Neural crest cell (in vitro differentiated cells): Measurements from ENCODE around the gene NLGN1. TPM values are rescaled to one million over a fixed set of nuclear protein-coding genes. Genes with fewer than 3 reads are reported as not detected.

Experiments used
- DNase-seq: peaks from one replicate; pipeline ENCODE4 v3.0.0; 2021; ENCODE audit warnings: low read depth, mixed read lengths, low spot score
- H3K27ac Mint-ChIP-seq: one replicate; pipeline ENCODE4 v1.8.0; 2021; ENCODE audit warnings: mild to moderate bottlenecking, mixed read lengths; ENCODE audit not compliant: unreplicated experiment
- H3K27me3 Mint-ChIP-seq: 2 replicates; pipeline ENCODE4 v1.8.0; 2021; ENCODE audit warnings: low read depth, mild to moderate bottlenecking, mixed read lengths
- H3K36me3 Mint-ChIP-seq: 2 replicates; pipeline ENCODE4 v1.8.0; 2021; ENCODE audit warnings: low read depth, mild to moderate bottlenecking, mixed read lengths
- H3K4me1 Mint-ChIP-seq: 2 replicates; pipeline ENCODE4 v1.8.0; 2021; ENCODE audit warnings: mixed read lengths
- H3K4me3 Mint-ChIP-seq: one replicate; pipeline ENCODE4 v1.8.0; 2021; ENCODE audit warnings: mild to moderate bottlenecking, mixed read lengths
- H3K9me3 Mint-ChIP-seq: 2 replicates; pipeline ENCODE4 v1.8.0; 2021; ENCODE audit warnings: mixed read lengths
- CTCF ChIP-seq: fragments of 200-600 bp; sonication (generic); conservative IDR thresholded peaks from 2 replicates; pipeline ENCODE4 v1.5.0; 2021; ENCODE audit warnings: antibody characterized with exemption, mild to moderate bottlenecking
- total RNA-seq: library from RNA; stranded (reverse); gene quantifications from 2 replicates; pipeline ENCODE4 v1.2.1, GENCODE V29; 2021

Gene NLGN1
- total RNA-seq, 1 donor from 2014 or later = 20.0 TPM

GRCh38 chr3:173660645-173661299, 263.2 kb downstream of the NLGN1 start:
- no peaks in the 10 kb centered on the region for H3K9me3 Mint-ChIP-seq
- no peak overlapping the region for H3K27ac Mint-ChIP-seq
- H3K27me3 Mint-ChIP-seq = no peaks in the 10 kb centered on the region
- no peak overlapping the region for H3K4me3 Mint-ChIP-seq
- peaks cover 7% of the 10 kb centered on the region for H3K4me1 Mint-ChIP-seq
- H3K36me3 Mint-ChIP-seq = peaks cover under 1% of the 10 kb centered on the region
- DNase-seq = no peak
- no peak for TF ChIP-seq CTCF

DNA sequence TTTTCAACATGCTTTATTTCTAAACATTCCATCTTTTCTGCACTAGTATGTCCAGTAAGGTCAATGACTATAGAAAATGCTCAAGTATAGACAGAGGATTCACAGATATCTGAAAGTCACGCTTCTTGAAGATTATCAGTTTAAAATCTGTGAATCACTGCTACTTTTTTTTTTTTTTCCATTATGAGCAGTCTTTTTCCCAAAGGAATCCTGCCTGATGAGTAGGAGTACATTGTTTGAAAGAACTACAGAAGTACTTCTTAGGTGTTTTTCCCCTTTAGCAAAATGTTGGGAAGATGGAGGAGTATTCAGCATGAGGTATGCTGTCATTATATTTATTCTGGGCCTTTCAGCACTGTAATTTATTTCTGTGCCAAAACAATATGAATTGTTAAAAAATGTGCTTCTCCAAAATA, 266.2 kb downstream of the NLGN1 start:
- no peak overlapping the region for H3K4me3 Mint-ChIP-seq
- no peaks in the 10 kb centered on the region for H3K36me3 Mint-ChIP-seq
- no peak for TF ChIP-seq CTCF
- no peaks in the 10 kb centered on the region for H3K27me3 Mint-ChIP-seq
- peaks cover 7% of the 10 kb centered on the region for H3K4me1 Mint-ChIP-seq
- DNase-seq = no peak
- no peak overlapping the region for H3K27ac Mint-ChIP-seq
- no peaks in the 10 kb centered on the region for H3K9me3 Mint-ChIP-seq

- no peak for TF ChIP-seq CTCF
- Mint-ChIP-seq H3K27ac (no peak overlapping the region), H3K36me3 (no peaks in the 10 kb centered on the region), H3K27me3 (no peaks in the 10 kb centered on the region), H3K4me1 (peaks cover 12% of the 10 kb centered on the region), H3K4me3 (no peak overlapping the region), H3K9me3 (peaks cover 3% of the 10 kb centered on the region)
- no peak for DNase-seq
Measured at GRCh38 chr3:173676094-173676493, 278.6 kb downstream of the NLGN1 start.

- no peak for DNase-seq
- no peaks in the 10 kb centered on the region for H3K9me3 Mint-ChIP-seq
- H3K27me3 Mint-ChIP-seq = no peaks in the 10 kb centered on the region
- peaks cover under 1% of the 10 kb centered on the region for H3K4me1 Mint-ChIP-seq
- H3K27ac Mint-ChIP-seq = no peak overlapping the region
- no peak overlapping the region for H3K4me3 Mint-ChIP-seq
- no peak for TF ChIP-seq CTCF
- no peaks in the 10 kb centered on the region for H3K36me3 Mint-ChIP-seq
Measured at GRCh38 chr3:173681188-173681678, 283.7 kb downstream of the NLGN1 start.

- no peak overlapping the region for H3K27ac Mint-ChIP-seq
Measured at GRCh38 chr3:173685456-173685855, 287.9 kb downstream of the NLGN1 start.

More at GRCh38 chr3:173685456-173685855, 287.9 kb downstream of the NLGN1 start:
- no peak for TF ChIP-seq CTCF
- DNase-seq = no peak
- Mint-ChIP-seq H3K36me3 (no peaks in the 10 kb centered on the region), H3K9me3 (no peaks in the 10 kb centered on the region), H3K4me1 (peaks cover 8% of the 10 kb centered on the region), H3K27me3 (no peaks in the 10 kb centered on the region), H3K4me3 (no peak overlapping the region)
